ENCODE results near the gene ANGEL1. TPM values are rescaled to one million over a fixed set of nuclear protein-coding genes. Genes with fewer than 3 reads are reported as not detected.

The ANGEL1 gene
- total RNA-seq, 1 experiment from 2014 or later = 13.4 TPM

DNA sequence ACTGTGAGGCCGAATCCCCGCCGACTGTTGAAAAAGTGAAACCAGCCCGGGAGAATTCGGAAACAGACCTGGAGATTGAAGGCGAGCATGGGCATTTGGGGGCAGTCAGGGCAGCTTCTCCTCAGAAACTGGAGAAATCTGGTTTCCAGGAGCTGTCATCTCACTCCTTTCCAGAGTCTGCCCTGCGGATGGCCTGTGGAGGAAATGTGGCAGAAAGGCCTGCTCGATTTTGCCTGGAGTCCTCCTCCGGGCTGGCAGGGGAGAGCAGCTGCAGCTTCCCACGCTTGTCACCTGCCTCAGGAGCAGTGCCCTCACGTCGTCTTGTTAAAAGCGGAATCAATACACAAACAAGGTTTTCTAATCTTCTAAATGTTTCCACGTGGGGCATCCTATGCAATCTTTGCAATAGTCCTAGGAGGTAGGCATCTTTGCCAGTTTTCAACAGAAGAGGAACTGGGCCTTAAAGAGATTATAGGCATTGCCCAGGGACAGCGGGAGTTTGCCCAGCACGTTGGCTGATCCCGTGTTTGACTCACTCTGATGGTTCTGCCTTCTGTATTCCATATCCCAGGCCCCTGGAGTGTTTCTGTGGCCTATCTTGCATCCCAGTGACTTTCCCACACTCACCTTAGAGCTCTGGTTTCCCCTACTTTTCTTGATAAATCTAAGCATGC lies 15.8 kb upstream of the ANGEL1 start:
- in situ Hi-C loops (cut with HindIII; ENCODE audit: low pct_unique_long_range_greater_than_20kb, low sequenced_read_pairs) = no loop called here
- DNase-seq (ENCODE audit: low read depth, low spot score) = no peak

DNA sequence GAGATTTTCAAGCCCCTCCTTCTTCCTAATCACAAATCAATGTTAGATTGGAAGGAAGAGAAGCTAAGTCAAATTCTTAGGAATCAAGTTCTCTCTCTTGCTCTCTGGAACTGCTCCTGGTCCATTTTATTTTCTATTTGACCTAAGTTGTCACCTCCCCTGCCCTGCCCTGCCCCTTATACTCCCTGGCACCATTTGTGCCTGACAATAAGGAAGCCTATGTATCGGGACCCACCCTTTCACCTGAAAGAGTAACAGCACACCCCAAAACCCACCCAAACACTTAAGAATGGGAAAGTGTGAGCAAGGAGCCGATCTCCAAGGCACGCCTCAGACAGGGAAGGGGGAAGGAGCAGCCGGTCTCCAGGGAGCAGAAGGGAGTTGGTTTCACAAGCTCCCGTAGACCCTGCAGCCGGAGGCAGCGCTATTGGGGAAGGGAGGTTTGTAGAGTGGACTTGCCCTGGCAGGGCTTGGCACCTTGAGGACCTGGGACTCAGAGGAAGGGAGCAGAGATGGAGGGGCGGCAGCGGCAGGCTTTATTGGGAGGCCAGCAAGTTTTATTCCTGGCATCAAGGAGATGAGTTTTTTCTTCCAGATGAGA lies 15.1 kb upstream of the ANGEL1 start:
- in situ Hi-C loops (cut with HindIII; ENCODE audit: low pct_unique_long_range_greater_than_20kb, low sequenced_read_pairs) = no loop called here
- no peak for DNase-seq (ENCODE audit: low read depth, low spot score)

DNA sequence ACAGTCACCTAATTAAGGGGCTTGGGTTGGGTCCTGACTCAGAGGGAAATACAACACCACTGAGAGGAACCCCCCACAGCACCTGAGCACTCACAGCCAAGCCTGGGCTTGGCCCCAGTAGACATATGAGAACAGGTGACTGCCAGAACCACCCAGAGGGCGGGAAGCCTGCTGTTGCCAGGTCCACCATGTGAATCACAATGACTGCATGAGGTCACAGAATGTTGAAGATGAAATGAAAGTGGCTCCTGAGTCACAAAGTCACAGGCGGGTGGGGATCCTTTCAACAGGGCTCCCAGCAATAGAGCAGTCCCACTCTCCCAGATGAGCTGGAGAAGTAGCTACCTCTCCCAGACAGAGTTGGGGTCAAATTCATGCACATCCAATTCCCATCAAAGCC lies 13.4 kb upstream of the ANGEL1 start, which contains the start of gene LRRC74A:
LRRC74A (plus strand) TSS at position 287 of the 400 bp plus-strand sequence. CDS start 290 bp downstream, outside the sequence.
- in situ Hi-C loops (cut with HindIII; ENCODE audit: low pct_unique_long_range_greater_than_20kb, low sequenced_read_pairs) = no loop called here
- DNase-seq (ENCODE audit: low read depth, low spot score) = no peak

DNA sequence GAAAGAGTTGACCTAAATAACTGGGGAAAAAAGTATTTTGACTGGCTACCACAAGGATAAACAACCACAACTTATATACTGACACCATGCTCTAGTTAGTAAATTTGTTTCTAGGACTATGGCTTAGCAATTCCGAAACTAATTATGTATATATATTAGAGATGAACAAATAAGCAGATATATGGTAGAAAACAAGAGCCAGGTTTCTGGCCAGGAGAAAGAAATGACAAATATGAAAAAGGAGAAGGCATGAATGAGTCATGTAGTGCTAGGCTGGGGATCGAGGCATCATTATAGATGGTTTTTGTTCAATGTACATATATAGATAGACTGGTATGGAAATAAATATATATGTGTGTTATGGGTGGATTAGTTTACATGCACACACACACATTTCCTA lies 8.0 kb upstream of the ANGEL1 start:
- in situ Hi-C loops (cut with HindIII; ENCODE audit: low pct_unique_long_range_greater_than_20kb, low sequenced_read_pairs) = no loop called here
- no peak for DNase-seq (ENCODE audit: low read depth, low spot score)

DNA sequence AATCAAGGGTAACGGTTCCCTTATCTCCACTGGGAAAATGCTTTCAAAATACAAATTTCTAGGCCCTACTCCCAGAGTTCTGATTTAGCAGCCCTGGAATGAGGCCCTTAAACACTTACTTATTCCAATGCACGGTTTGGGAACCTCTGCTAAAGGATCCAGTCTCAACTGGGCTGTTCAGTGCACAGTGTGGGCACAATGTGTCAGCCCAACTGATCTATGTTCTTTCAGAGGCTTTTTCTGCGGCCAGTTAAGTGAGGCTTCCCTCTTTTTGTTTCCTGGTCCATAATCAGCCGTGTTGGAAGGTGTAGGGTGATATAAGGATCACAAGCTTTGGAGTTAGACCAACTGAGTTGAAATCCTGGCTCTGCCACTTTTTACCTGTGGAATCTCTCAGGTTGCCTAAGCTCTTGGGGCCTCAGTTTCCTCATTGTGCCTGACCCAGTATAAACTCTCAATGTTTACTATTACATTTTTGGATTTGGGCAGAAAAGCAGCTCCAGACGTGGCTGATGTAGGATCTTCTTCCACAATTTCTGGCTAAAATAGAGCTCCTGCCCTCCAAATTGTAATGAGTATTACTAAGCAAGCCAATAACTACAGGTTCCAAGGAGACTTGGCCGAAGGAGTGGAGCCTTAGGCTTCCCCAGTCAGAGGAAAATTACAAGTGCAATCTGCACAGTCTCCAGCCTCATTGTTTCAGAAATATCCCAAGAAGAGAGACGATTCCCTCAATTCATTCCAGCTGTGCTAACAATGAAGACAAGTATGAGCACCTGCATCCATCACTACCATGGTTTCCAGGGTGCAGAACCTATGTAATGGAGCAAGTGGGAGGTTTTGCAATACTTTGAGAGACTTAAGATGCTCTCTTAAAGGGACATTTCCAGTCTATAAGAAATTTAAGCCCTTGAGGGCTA lies 2.3 kb upstream of the ANGEL1 start:
- in situ Hi-C loops (cut with HindIII; ENCODE audit: low pct_unique_long_range_greater_than_20kb, low sequenced_read_pairs) = no loop called here
- no peak for DNase-seq (ENCODE audit: low read depth, low spot score)

DNA sequence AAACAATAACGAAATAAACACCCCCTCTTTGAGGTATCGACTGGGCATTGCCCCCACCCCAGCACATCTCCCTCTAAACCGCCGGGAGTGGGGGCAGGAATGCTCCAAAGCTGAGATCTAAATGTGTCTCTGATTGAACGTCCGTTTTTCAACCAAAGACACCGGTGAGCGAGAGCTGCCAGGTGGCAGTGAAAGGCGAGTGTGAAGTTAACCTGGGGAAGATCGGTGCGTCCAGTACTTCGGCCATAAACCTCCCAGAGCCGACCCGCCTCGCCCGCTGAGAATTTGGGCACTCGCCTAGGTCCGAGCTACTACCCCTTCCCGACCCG lies 625 bp downstream of the ANGEL1 start:
- in situ Hi-C loops (cut with HindIII; ENCODE audit: low pct_unique_long_range_greater_than_20kb, low sequenced_read_pairs) = no loop called here
- no peak for DNase-seq (ENCODE audit: low read depth, low spot score)

DNA sequence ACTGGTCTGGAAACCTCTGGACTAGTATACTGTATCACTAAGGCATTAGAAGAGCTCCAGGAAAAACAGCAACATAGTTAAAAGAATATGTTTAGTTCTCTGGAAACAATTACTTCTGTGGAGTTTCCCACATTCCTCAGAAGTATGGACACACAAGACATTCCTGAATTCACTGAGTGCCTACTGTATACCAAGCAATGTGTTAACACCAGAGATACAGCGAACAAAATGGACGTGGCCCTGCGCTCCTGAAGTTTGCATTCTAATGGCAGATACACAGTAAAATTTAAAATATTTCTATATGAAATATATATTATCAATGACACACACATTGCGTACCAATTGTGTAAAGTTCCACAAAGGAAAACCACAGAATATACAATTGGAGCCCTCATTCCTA lies 1.1 kb downstream of the ANGEL1 start:
- DNase-seq (ENCODE audit: low read depth, low spot score) = no peak
- in situ Hi-C loops (cut with HindIII; ENCODE audit: low pct_unique_long_range_greater_than_20kb, low sequenced_read_pairs) = no loop called here

DNA sequence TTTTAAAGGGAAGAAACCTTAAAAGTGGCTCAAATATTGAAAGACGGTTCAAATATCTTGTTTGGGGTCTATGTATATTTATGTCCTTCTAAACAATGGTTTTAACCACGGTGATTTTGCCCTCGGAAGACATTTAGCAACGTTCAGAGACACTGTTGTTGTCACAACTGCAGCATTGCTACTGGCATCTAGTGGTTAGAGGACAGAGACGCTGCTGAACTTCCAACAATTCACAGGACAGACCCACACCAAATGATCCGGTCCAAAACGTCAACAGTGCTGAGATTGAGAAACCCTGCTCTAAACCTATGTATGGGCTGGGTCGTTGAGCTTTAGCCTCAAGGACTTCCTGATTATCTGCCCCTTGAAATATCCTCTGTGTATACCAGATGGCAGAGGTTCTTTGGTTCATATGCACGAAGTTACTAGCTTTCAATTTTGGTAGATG lies 1.7 kb downstream of the ANGEL1 start:
- peak; percentile 52 for DNase-seq (ENCODE audit: low read depth, low spot score)
- in situ Hi-C loops (cut with HindIII; ENCODE audit: low pct_unique_long_range_greater_than_20kb, low sequenced_read_pairs) = no loop called here

DNA sequence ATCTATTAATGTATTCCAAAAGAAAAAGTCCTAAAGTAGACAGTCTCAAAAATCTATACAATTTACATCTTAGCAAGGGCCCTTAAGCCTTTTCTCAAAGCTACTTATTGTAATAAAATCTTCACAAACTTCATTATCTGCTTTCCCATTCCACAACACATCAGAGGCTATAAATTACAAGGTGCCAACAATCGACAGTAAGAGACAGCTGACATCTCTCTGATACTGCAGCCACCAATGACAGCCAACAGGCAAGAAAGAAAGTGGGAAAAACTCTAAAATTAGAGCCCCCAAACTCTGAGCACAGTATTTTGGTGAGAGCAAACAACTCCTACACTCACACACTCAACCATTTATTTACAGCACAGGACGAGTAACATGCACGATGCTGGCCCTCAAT lies 2.2 kb downstream of the ANGEL1 start:
- in situ Hi-C loops (cut with HindIII; ENCODE audit: low pct_unique_long_range_greater_than_20kb, low sequenced_read_pairs) = no loop called here
- no peak for DNase-seq (ENCODE audit: low read depth, low spot score)

DNA sequence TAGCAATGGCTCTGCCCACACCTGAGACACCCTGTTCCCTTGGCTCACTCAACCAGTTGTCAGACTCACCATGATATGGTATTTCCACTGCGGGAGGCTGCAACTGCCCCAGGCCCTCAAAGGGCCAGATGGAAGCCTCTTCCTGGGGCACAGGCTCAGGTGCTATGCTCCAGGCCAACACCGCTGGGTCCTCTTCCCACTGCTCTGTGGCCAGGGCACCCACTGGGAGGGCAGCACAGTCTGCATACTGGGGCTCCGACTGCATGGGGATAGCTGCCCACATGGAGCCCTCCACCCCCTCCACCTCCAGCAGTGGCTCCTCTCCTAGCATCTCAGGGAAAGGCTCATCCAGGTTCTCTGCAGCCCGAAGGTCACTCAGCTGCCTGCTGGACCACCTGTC lies 3.7 kb downstream of the ANGEL1 start:
- DNase-seq (ENCODE audit: low read depth, low spot score) = no peak
- in situ Hi-C loops (cut with HindIII; ENCODE audit: low pct_unique_long_range_greater_than_20kb, low sequenced_read_pairs) = no loop called here

DNA sequence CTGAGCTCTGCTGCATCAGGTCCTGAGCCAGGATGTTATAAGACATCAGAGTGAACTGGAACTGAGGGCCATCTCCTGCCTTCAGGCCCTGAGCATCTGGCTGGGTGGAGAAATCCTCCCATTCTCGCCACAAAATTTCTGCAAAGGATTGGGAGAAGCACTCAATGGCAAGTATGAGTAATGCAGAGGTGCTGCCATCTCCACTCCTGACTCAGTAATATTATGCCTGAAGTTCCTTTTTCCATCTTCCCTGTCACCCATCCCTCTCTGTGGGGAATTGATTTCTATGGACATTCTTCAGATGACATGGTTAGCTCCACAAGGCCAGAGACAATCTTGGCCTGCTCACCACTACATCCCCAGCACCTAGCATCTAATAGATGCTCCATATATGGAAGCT lies 4.7 kb downstream of the ANGEL1 start:
- in situ Hi-C loops (cut with HindIII; ENCODE audit: low pct_unique_long_range_greater_than_20kb, low sequenced_read_pairs) = no loop called here
- DNase-seq (ENCODE audit: low read depth, low spot score) = no peak

DNA sequence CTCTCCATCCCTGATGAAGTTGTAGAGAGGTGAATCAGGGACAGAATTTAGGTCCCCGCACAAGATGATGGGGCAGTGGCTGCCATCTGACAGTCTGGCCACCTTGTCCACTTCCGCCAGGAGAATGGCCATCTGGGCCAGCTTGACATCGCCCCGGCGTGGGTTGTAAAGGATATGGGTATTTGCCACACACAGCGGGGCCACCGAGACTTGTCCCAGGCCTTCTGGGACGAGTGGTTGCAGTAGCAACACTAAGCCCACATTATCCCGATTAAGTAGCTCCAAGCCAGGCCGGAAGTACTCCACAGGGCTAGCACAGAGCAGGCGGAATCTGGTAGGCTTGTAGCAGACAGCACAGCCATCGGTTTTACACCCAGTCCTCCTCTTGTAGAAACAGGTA lies 6.2 kb downstream of the ANGEL1 start:
- in situ Hi-C loops (cut with HindIII; ENCODE audit: low pct_unique_long_range_greater_than_20kb, low sequenced_read_pairs) = no loop called here
- no peak for DNase-seq (ENCODE audit: low read depth, low spot score)

DNA sequence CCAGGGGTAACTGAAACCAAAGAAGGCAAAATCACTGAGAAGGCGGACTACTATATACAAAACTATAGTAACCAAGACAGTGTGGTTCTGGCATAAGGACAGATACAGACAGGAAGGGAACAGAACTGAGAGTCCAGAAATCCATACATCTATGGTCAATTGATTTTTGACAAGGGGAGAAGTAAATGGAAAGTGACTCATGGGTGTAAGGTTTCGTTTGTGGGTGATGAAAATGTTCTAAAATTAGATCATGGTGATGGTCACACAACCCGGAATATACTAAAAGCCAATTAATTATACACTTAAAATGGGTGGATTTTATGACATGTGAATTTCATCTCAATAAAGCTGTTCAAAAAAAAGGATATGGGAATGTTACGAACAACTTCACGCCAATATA lies 18.7 kb downstream of the ANGEL1 start:
- DNase-seq (ENCODE audit: low read depth, low spot score) = no peak
- in situ Hi-C loops (cut with HindIII; ENCODE audit: low pct_unique_long_range_greater_than_20kb, low sequenced_read_pairs) = no loop called here

DNA sequence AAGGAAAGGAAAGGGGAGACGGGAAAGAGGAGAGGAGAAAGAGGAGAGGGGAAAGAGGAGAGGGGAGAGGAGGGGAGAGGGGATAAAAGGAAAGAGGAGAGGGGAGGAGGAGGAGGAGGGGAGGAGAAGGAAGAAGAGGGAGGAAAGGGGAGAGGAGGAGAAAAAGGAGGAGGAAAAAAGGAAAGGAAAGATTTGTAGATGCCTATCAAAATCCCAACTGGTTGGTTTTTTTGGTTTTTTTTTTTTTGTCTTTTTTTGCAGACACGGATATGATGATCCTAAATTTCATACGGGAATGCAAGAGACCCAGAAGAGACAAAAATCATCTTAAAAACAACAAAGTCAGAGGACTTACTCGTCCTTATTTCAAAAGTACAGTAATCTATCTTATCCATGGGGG lies 19.4 kb downstream of the ANGEL1 start:
- in situ Hi-C loops (cut with HindIII; ENCODE audit: low pct_unique_long_range_greater_than_20kb, low sequenced_read_pairs) = no loop called here
- no peak for DNase-seq (ENCODE audit: low read depth, low spot score)

DNA sequence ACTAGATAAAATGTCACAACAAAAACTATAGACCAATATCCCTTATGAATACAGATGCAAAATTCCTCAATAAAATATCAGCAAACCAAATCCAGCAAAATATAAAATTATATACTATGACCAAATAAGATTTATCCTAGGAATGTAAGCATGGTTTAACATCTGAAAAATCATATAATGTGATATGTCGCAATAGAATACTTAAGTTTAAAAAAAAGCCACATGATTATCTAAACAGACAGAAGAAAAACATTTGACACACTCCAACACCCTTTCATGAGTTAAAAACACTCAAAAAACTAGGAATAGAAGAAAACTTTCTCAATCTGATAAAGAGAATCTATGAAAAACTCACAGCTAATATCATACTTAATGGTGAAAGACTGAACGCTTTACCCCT lies 20.3 kb downstream of the ANGEL1 start:
- DNase-seq (ENCODE audit: low read depth, low spot score) = no peak
- in situ Hi-C loops (cut with HindIII; ENCODE audit: low pct_unique_long_range_greater_than_20kb, low sequenced_read_pairs) = no loop called here

DNA sequence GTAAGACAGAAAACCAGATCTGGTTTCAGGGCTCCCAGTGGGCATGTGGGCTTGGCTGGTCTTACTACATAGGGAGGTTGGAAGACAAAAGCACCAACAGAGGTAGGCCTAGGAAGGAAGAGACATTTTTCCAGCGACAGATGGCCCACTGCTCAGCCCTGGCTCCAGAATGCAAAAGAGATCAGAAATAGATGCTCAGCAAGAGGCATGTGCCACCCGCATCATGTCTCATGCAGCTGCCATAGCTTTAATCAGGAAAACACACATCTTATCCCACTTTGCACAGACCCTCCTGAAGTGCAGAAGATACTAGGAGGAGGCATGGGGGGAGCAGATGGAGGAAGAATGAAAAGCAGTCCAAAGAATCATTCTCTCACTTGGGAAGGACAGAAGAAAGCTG lies 26.1 kb downstream of the ANGEL1 start:
- no peak for DNase-seq (ENCODE audit: low read depth, low spot score)
- in situ Hi-C loops (cut with HindIII; ENCODE audit: low pct_unique_long_range_greater_than_20kb, low sequenced_read_pairs) = no loop called here

DNA sequence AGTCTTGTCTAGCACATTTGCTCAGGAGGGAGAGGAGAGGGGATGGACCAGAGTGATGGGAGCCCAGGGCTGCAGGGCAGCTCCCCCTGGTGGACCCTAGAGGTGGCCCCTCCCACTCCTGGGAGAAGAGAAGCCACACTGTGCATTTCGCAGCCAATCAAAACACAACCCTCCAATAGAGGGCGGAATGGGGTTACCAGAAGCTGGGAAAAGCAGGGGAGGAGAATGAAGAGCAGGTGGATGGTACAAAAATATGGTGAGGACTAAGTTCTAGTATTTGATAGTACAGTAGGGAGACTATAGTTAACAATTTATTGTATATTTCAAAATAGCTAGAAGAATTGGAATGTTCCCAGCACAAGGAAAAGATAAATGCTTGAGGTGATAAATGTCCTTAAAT lies 27.8 kb downstream of the ANGEL1 start:
- DNase-seq (ENCODE audit: low read depth, low spot score) = peak; percentile 89

DNA sequence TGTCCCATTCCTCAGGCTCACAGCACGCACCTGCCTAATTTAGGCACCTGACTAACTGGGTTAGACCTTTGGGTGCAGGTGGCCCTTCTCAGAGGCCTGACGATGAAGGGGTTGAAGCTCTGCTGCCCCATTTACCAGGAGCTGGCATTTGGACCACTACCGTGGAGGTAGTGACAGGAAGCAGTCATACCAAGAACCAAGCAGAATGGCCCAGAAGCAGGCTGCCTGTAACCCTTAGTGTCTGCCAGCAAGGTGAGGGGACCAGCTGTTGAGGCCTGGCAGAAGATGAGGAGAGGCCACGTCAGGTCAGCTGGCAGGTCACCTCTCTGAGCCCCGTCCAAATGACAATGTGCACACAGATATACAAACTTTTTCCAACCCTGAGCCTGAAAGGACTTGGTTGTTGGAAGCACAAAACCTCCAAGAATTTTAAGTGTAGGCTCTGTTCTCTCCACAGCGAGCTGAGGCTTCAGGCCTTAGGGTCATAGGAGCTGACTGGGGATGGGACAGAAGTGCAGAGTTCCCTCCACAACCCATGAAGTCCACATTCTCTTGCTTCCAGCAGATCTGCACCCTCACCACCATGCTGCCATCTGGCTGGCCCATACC lies 28.3 kb downstream of the ANGEL1 start:
- in situ Hi-C loops (cut with HindIII; ENCODE audit: low pct_unique_long_range_greater_than_20kb, low sequenced_read_pairs) = no loop called here
- DNase-seq (ENCODE audit: low read depth, low spot score) = no peak

More for the DNA sequence above, 27.8 kb downstream of the ANGEL1 start:
- in situ Hi-C loops (cut with HindIII; ENCODE audit: low pct_unique_long_range_greater_than_20kb, low sequenced_read_pairs) = no loop called here

Measured in SK-MEL-5 (cell line).